ENCODE data around the gene LRRN4CL. TPM values are rescaled to one million over a fixed set of nuclear protein-coding genes. Genes with fewer than 3 reads are reported as not detected.

LRRN4CL gene
- total RNA-seq, 4 donors from 2014 or later: 3.7 to 6.4 (median 5.9) TPM

- no peak for DNase-seq
- H3K4me1 ChIP-seq: peaks cover 11 to 15% of the 10 kb centered on the region in 2 donors
- in situ Hi-C loops (cut with MboI; ENCODE audit: low sequenced_read_pairs in 4 of 4) (loop anchor here in 1 of 4 donors (25.0 kb wide), 1 partner anchor 107 kb away; the partner anchor contains the start of genes B3GAT3, EML3, MTA2 and ROM1), intact Hi-C loops (cut with DNase I; ENCODE audit: low total_unique reads) (no loop called here)
- no peaks in the 10 kb centered on the region for H3K27me3 ChIP-seq
- H3K9me3 ChIP-seq: no peaks in the 10 kb centered on the region
- TF ChIP-seq CTCF (IDR thresholded peaks at IDR 0.05 in 4 of 5, conservative IDR thresholded peaks at IDR 0.05 in 1 of 5): no peak
- no peak for TF ChIP-seq POLR2A (IDR thresholded peaks at IDR 0.05)
- no peak overlapping the region for H3K4me3 ChIP-seq
- H3K36me3 ChIP-seq: peaks cover 8 to 96% of the 10 kb centered on the region in 2 donors
- H3K27ac ChIP-seq: peak overlapping the region in 1 of 4 donors; percentile 28
- ATAC-seq: no peak
Measured at GRCh38 chr11:62719302-62719978, 30.1 kb upstream of the LRRN4CL start.

GRCh38 chr11:62716816-62717215, 27.5 kb upstream of the LRRN4CL start:
- H3K36me3 ChIP-seq: peaks cover 8 to 87% of the 10 kb centered on the region in 2 donors
- ATAC-seq (no peak), DNase-seq (no peak)
- intact Hi-C loops (cut with DNase I; ENCODE audit: low total_unique reads): no loop called here
- H3K27me3 ChIP-seq: no peaks in the 10 kb centered on the region
- no peak overlapping the region for H3K4me3 ChIP-seq
- no peaks in the 10 kb centered on the region for H3K9me3 ChIP-seq
- H3K27ac ChIP-seq: peak overlapping the region in 2 of 4 donors; percentile 4 to 41
- in situ Hi-C loops (cut with MboI; ENCODE audit: low sequenced_read_pairs in 4 of 4): loop anchor here in 1 of 4 donors (25.0 kb wide), 1 partner anchor 105 kb away; the partner anchor contains the start of genes B3GAT3, EML3, MTA2 and ROM1
- TF ChIP-seq CTCF (IDR thresholded peaks at IDR 0.05 in 4 of 5, conservative IDR thresholded peaks at IDR 0.05 in 1 of 5) (no peak), POLR2A (IDR thresholded peaks at IDR 0.05) (no peak)
- peaks cover 0 to 15% of the 10 kb centered on the region in 2 donors for H3K4me1 ChIP-seq

- no peak for ATAC-seq
- H3K4me1 ChIP-seq: peaks cover 0 to 15% of the 10 kb centered on the region in 2 donors
- no peaks in the 10 kb centered on the region for H3K27me3 ChIP-seq
- H3K4me3 ChIP-seq: no peak overlapping the region
- in situ Hi-C loops (cut with MboI; ENCODE audit: low sequenced_read_pairs in 4 of 4): loop anchor here in 1 of 4 donors (25.0 kb wide), 1 partner anchor 104 kb away; the partner anchor contains the start of genes B3GAT3, EML3, MTA2 and ROM1
- no peaks in the 10 kb centered on the region for H3K9me3 ChIP-seq
- peak overlapping the region in 2 of 4 donors; percentile 11 to 41 for H3K27ac ChIP-seq
- TF ChIP-seq CTCF (IDR thresholded peaks at IDR 0.05 in 4 of 5, conservative IDR thresholded peaks at IDR 0.05 in 1 of 5): no peak
- TF ChIP-seq POLR2A (IDR thresholded peaks at IDR 0.05): no peak
- intact Hi-C loops (cut with DNase I; ENCODE audit: low total_unique reads): no loop called here
- H3K36me3 ChIP-seq: peaks cover 3 to 82% of the 10 kb centered on the region in 2 donors
- no peak for DNase-seq
Measured at GRCh38 chr11:62716206-62716605, 26.9 kb upstream of the LRRN4CL start.

- ATAC-seq: no peak
- DNase-seq: no peak
- in situ Hi-C loops (cut with MboI; ENCODE audit: low sequenced_read_pairs in 4 of 4): loop anchor here in 1 of 4 donors (25.0 kb wide), 1 partner anchor 103 kb away; the partner anchor contains the start of genes B3GAT3, EML3, MTA2 and ROM1
- Histone ChIP-seq H3K36me3 (peaks cover 3 to 82% of the 10 kb centered on the region in 2 donors), H3K9me3 (no peaks in the 10 kb centered on the region), H3K27ac (peak overlapping the region in 2 of 4 donors; percentile 11 to 41), H3K4me1 (peaks cover 0 to 19% of the 10 kb centered on the region in 2 donors), H3K4me3 (no peak overlapping the region), H3K27me3 (no peaks in the 10 kb centered on the region)
- intact Hi-C loops (cut with DNase I; ENCODE audit: low total_unique reads): no loop called here
- TF ChIP-seq CTCF (IDR thresholded peaks at IDR 0.05 in 4 of 5, conservative IDR thresholded peaks at IDR 0.05 in 1 of 5) (no peak), POLR2A (IDR thresholded peaks at IDR 0.05) (no peak)
Measured at GRCh38 chr11:62715150-62716130, 26.1 kb upstream of the LRRN4CL start.

Data from gastrocnemius medialis (tissue), 4 donors.